HCT116 (cell line): ENCODE data around the gene CLCN1. TPM values are rescaled to one million over a fixed set of nuclear protein-coding genes. Genes with fewer than 3 reads are reported as not detected.

Experiments
- ATAC-seq: fragments of 200-7000 bp; cut with Tn5 transposase; 2 replicates; pipeline ENCODE4 v1.9.1; 2020; ENCODE audit warnings: mild to moderate bottlenecking, moderate library complexity
- BruUV-seq: library from RNA; stranded (reverse); fragments of 400-500 nt; replicated peaks from 2 replicates; lab custom pipeline; 2021; lab: Mats Ljungman, UMichigan
- CTCF ChIA-PET: fragments of 300-600 bp; sonication (Branson Sonifier 250); formaldehyde crosslinking; loops from one replicate; lab custom pipeline; 2021; ENCODE audit warnings: antibody characterized with exemption; lab: Charles Lee
- POLR2A ChIA-PET: fragments of 300-600, 350-600 bp; sonication (Branson Sonifier 250); formaldehyde crosslinking; loops from one replicate; lab custom pipeline; 2021; ENCODE audit warnings: antibody characterized with exemption; lab: Charles Lee
- RAD21 ChIA-PET, 2 experiments: fragments of 300-600 bp; sonication (Branson Sonifier 250); formaldehyde crosslinking; loops; one replicate each; lab custom pipeline; 2023; ENCODE audit warnings: low total read pairs in 2 of 2; ENCODE audit not compliant: uncharacterized antibody in 2 of 2, unreplicated experiment in 2 of 2, low non-redundant PET in 1 of 2; lab: Charles Lee
- DNase-seq: peaks from one replicate; pipeline ENCODE4 v3.0.0-alpha.2; 2010; ENCODE audit warnings: low read depth, low spot score
- H2AFZ ChIP-seq: fragments of 200-600 bp; shearing (Covaris generic), sonication (generic); 2 replicates; pipeline ENCODE4 v1.6.1; 2017; ENCODE audit warnings: low read depth, mixed run types, mixed read lengths, antibody characterized with exemption, low read length; ENCODE audit not compliant: poor library complexity, severe bottlenecking
- H3K27ac ChIP-seq: 2 replicates; pipeline ENCODE4 v1.5.1; 2012; ENCODE audit warnings: low read depth, low read length
- H3K27me3 ChIP-seq: fragments of 200-600 bp; sonication (generic); 2 replicates; pipeline ENCODE4 v1.6.1; 2016; ENCODE audit warnings: mixed run types, low read length, mixed read lengths; ENCODE audit not compliant: insufficient read depth
- H3K36me3 ChIP-seq, 2 experiments: fragments of 200-500 bp in 1 of 2; fragments of 200-600 bp in 1 of 2; sonication (Bioruptor generic) in 1 of 2; sonication (generic) in 1 of 2; 2 replicates each; pipeline versions ENCODE4 v1.5.1 to v1.6.1; 2014 to 2016; ENCODE audit warnings: low read length in 2 of 2, inconsistent platforms in 1 of 2, mixed read lengths in 1 of 2, mixed run types in 1 of 2; ENCODE audit not compliant: insufficient read depth in 2 of 2, control insufficient read depth in 1 of 2
- H3K4me1 ChIP-seq, 2 experiments: fragments of 200-600 bp in 1 of 2; sonication (generic) in 1 of 2; 2 replicates each; pipeline versions ENCODE4 v1.5.1 to v1.6.1; 2012 to 2017; ENCODE audit warnings: low read length in 2 of 2, inconsistent platforms in 1 of 2, mild to moderate bottlenecking in 1 of 2, mixed read lengths in 1 of 2, mixed run types in 1 of 2, moderate library complexity in 1 of 2; ENCODE audit not compliant: insufficient read depth in 2 of 2, control insufficient read depth in 1 of 2
- H3K4me2 ChIP-seq: fragments of 200-600 bp; sonication (generic); 2 replicates; pipeline ENCODE4 v1.6.1; 2017; ENCODE audit warnings: mixed run types, low read length, mixed read lengths
- H3K4me3 ChIP-seq, 2 experiments: fragments of 200-600 bp in 1 of 2; sonication (generic) in 1 of 2; replicated peaks in 1 of 2; 2 replicates each; pipeline ENCODE4 v1.5.1; 2011 to 2016; ENCODE audit warnings: low read length in 2 of 2, control low read depth in 1 of 2, low read depth in 1 of 2, mild to moderate bottlenecking in 1 of 2, mixed read lengths in 1 of 2, mixed run types in 1 of 2
- H3K79me2 ChIP-seq: fragments of 200-600 bp; sonication (generic); 2 replicates; pipeline ENCODE4 v1.6.1; 2017; ENCODE audit warnings: mild to moderate bottlenecking, mixed run types, low read length, moderate library complexity, mixed read lengths; ENCODE audit not compliant: insufficient read depth
- H3K9ac ChIP-seq: fragments of 200-600 bp; sonication (generic); 2 replicates; pipeline ENCODE4 v1.6.1; 2016; ENCODE audit warnings: low read length, mixed read lengths
- H3K9me2 ChIP-seq: fragments of 200-600 bp; sonication (generic), shearing (Covaris generic); 2 replicates; pipeline ENCODE4 v1.6.1; 2017; ENCODE audit warnings: mixed run types, mild to moderate bottlenecking, moderate library complexity; ENCODE audit not compliant: insufficient read depth
- H3K9me3 ChIP-seq, 2 experiments: fragments of 200-500 bp in 1 of 2; fragments of 200-600 bp in 1 of 2; sonication (Bioruptor generic) in 1 of 2; sonication (generic) in 1 of 2; 2 replicates each; pipeline ENCODE4 v1.6.1; 2014 to 2017; ENCODE audit warnings: low read length in 2 of 2, mixed read lengths in 2 of 2, inconsistent platforms in 1 of 2, low read depth in 1 of 2, mild to moderate bottlenecking in 1 of 2, mixed run types in 1 of 2, moderate library complexity in 1 of 2; ENCODE audit not compliant: control insufficient read depth in 1 of 2, insufficient read depth in 1 of 2
- H4K20me1 ChIP-seq: fragments of 200-600 bp; sonication (generic), shearing (Covaris generic); 2 replicates; pipeline ENCODE4 v1.6.1; 2017; ENCODE audit warnings: mixed run types, mild to moderate bottlenecking, moderate library complexity; ENCODE audit not compliant: insufficient read depth
- CEBPB ChIP-seq: IDR thresholded peaks from 2 replicates; pipeline ENCODE4 v1.6.1; 2012; ENCODE audit warnings: low read depth
- POLR2AphosphoS5 ChIP-seq: IDR thresholded peaks from 2 replicates; pipeline ENCODE4 v1.6.1; 2011; ENCODE audit warnings: mild to moderate bottlenecking, low read depth, low read length, moderate library complexity
- TCF7L2 ChIP-seq: IDR thresholded peaks from 2 replicates; pipeline ENCODE4 v1.7.0; 2011; ENCODE audit warnings: borderline replicate concordance, inconsistent platforms; ENCODE audit not compliant: insufficient read depth, insufficient read length; ENCODE audit errors: extremely low read depth
- ZNF274 ChIP-seq: fragments of 200-500 bp; sonication (Bioruptor generic); IDR thresholded peaks from 2 replicates; pipeline ENCODE4 v1.6.1; 2014; ENCODE audit warnings: mild to moderate bottlenecking, low read depth, low read length, inconsistent platforms
- intact Hi-C: fragments of 100-400 bp; cut with micrococcal nuclease; formaldehyde crosslinking; loops from 2 replicates; pipeline ENCODE4 v1.10.0; 2022
- total RNA-seq: library from RNA; stranded (reverse); gene quantifications from one replicate; pipeline ENCODE4 v1.2.1, GENCODE V29; 2021; ENCODE audit not compliant: unreplicated experiment
- TF ChIP-seq, protein P1 (sequence below): IDR thresholded peaks from 2 replicates; pipeline ENCODE4 v1.6.1; 2012; ENCODE audit warnings: low read depth

The CLCN1 gene
- total RNA-seq, 1 experiment from 2014 or later, result 0.47 TPM

- H3K79me2 ChIP-seq, result peaks cover 52% of the 10 kb centered on the region
- no peak for DNase-seq
- peaks cover 0 to 1% of the 10 kb centered on the region in 2 experiments; a peak in 2 of 4 replicates for H3K4me1 ChIP-seq
- no peak overlapping the region for H3K27ac ChIP-seq
- TF ChIP-seq TCF7L2 (no peak), ZNF274 (no peak), POLR2AphosphoS5 (no peak), CEBPB (no peak)
- TF ChIP-seq, protein P1, sequence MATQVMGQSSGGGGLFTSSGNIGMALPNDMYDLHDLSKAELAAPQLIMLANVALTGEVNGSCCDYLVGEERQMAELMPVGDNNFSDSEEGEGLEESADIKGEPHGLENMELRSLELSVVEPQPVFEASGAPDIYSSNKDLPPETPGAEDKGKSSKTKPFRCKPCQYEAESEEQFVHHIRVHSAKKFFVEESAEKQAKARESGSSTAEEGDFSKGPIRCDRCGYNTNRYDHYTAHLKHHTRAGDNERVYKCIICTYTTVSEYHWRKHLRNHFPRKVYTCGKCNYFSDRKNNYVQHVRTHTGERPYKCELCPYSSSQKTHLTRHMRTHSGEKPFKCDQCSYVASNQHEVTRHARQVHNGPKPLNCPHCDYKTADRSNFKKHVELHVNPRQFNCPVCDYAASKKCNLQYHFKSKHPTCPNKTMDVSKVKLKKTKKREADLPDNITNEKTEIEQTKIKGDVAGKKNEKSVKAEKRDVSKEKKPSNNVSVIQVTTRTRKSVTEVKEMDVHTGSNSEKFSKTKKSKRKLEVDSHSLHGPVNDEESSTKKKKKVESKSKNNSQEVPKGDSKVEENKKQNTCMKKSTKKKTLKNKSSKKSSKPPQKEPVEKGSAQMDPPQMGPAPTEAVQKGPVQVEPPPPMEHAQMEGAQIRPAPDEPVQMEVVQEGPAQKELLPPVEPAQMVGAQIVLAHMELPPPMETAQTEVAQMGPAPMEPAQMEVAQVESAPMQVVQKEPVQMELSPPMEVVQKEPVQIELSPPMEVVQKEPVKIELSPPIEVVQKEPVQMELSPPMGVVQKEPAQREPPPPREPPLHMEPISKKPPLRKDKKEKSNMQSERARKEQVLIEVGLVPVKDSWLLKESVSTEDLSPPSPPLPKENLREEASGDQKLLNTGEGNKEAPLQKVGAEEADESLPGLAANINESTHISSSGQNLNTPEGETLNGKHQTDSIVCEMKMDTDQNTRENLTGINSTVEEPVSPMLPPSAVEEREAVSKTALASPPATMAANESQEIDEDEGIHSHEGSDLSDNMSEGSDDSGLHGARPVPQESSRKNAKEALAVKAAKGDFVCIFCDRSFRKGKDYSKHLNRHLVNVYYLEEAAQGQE, result no peak
- H3K9me3 ChIP-seq, result no peaks in the 10 kb centered on the region
- ChIA-PET POLR2A (no interaction called here), RAD21 (no interaction called here), CTCF (no interaction called here)
- BruUV-seq, result no TSS peak
- no peaks in the 10 kb centered on the region for H3K27me3 ChIP-seq
- no peak for ATAC-seq
- intact Hi-C loops, result no loop called here
- H3K4me3 ChIP-seq, result no peak overlapping the region
- no peak overlapping the region for H3K9ac ChIP-seq
- H3K9me2 ChIP-seq, result no peaks in the 10 kb centered on the region
- no peak overlapping the region for H2AFZ ChIP-seq
- no peak overlapping the region for H3K4me2 ChIP-seq
- no peaks in the 10 kb centered on the region for H4K20me1 ChIP-seq
- H3K36me3 ChIP-seq, result peaks cover 11 to 48% of the 10 kb centered on the region in 2 experiments; a peak in 3 of 4 replicates
Observed at GRCh38 chr7:143388051-143388450, 72.1 kb downstream of the CLCN1 start.
